GM18526 (cell line): ENCODE measurements around the gene PMIS2.

Source experiments
- POLR2A ChIP-seq: IDR thresholded peaks from 3 replicates; pipeline ENCODE4 v1.6.1; 2011; ENCODE audit not compliant: insufficient read length; ENCODE audit errors: extremely low read depth

Gene PMIS2

DNA sequence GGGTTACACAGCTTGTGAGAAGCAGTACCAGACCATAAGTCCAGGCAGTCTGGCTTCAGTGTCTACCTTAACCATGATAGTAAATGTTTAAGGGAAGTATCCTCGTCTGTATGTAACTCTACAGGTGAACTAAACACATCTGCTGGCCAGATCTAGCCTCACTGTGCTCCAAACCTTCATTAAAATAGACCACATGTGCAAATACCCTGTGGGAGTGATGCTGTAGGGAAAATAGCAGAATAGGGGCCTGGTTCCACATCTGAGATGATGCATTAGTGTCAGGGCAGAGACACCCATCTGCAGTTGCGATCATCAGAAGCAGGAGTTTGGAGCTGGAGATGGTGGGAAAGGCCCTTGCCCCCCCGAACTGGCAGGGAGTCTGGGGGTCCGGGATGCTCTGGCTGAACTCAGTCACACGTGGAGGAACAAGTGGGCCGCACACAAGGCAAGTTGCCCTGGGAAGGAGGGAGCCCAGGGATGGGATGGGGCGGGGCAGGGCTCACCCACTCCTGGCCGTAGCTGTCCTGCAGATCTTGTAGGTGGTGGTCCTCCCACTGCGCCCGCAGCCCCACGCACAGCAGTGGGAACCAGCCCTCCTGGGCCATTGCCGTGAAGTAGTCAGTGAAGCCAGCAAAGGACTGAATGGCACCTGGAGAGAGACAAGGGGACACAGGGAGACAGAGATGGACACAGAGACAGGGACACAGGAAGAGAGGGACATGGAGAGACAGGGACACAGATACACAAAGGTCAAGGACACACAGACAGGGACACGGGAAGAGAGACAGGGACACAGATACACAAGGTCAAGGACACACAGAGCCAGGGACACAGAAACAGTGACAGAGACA lies 33.2 kb upstream of the PMIS2 start:
- TF ChIP-seq POLR2A, result no peak

DNA sequence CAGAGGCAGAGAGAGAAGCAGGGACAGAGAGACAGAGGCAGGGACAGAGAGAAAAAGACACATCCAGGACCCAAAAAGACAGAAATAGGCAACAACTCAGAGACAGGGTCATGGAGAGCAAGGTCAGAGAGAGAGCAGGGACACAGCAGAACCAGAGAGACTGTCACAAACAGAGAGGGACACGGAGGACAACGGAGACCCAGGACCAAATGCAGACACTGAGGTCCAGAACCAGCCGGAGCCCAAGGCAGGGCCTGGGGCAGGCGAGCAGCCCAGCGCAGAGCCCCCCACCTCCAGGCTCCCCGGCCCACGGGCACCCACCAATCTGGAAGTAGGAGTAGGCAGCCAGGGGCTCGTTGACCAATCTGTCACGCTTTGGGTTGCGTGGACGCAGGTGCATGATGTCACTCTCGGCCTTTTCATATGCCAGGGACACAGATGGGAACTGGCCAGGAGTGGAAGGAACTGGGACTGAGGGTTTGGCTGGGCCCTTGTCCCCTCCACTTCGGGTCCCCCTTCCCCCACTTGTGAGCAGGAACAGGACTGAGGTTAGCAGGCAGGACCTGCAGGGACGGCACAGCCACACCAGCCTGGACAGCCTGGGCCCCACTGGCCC lies 32.5 kb upstream of the PMIS2 start:
- TF ChIP-seq POLR2A, result no peak

DNA sequence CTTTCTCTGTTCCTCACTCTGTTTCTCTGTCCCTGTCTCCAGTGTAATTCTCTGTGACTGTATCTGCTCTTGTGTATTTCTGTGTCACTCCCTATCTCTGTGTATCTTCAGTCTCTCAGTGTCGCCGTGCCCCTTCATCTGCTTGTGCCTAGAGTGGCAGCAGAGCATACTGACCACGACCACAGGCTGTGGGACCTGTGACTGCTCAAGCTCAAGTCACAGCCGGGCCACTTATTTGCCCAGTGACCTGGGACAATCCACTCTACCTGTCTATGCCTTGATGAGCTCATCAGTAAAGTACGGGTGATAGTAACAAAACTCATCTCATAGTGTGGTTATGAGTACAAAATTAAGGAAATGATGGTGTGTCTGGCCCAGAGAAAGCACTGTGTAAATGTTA lies 31.9 kb upstream of the PMIS2 start:
- TF ChIP-seq POLR2A, result no peak

- no peak for TF ChIP-seq POLR2A
Measured at GRCh38 chr19:35555301-35556005, 30.5 kb upstream of the PMIS2 start.

DNA sequence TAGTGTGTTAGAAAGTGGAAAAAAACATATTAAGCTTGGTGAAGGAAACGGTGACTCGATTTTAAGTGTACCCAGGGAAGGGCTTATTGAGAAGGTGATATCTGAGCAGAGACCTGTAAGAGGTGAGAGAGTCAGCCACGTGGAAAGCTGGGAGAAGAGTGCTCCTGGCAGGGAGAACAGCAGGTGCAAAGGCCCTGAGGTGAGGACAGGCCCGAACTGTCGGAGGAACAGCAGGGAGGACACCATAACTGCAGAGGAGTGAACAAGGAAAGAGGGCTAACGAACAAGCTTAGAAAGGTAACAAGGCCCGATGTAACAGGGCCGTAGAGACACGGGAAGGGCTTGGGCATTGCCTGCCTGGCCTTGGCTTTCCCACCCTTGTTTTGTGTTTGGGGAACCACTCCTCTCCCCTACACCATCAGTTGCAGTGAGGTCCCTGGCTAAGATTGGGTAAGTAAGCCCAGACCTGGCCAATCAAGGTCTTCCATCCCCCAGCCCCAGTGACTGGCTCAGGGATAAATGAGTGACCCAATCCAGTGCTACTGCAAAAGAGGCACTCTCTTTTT lies 29.9 kb upstream of the PMIS2 start:
- no peak for TF ChIP-seq POLR2A

GRCh38 chr19:35556846-35557538 lies 29.0 kb upstream of the PMIS2 start:
- no peak for TF ChIP-seq POLR2A

- no peak for TF ChIP-seq POLR2A
Measured at GRCh38 chr19:35557539-35558399, 28.2 kb upstream of the PMIS2 start.

- TF ChIP-seq POLR2A, result no peak
Measured at GRCh38 chr19:35558400-35559280, 27.3 kb upstream of the PMIS2 start.

GRCh38 chr19:35559281-35559659 lies 26.7 kb upstream of the PMIS2 start:
- TF ChIP-seq POLR2A, result no peak

DNA sequence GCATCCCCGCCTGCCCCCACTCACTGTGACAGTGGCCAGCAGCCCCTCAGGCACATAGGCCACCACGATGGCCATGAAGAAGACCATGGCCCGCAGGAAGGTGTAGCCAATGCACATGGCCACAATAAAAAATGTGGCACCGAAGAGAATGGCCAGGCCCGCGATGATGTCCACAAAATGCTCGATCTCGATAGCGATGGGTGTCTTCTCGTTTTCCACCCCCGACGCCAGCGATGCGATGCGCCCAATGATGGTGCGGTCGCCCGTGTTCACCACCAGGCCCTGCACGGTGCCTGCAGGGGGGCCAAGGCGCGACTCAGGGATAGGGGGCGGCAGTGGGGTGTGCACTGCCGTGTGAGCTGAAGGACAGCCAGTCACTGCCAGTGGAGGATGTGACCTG lies 26.2 kb upstream of the PMIS2 start:
- no peak for TF ChIP-seq POLR2A

- TF ChIP-seq POLR2A, result no peak
Measured at GRCh38 chr19:35560271-35560670, 25.7 kb upstream of the PMIS2 start.

DNA sequence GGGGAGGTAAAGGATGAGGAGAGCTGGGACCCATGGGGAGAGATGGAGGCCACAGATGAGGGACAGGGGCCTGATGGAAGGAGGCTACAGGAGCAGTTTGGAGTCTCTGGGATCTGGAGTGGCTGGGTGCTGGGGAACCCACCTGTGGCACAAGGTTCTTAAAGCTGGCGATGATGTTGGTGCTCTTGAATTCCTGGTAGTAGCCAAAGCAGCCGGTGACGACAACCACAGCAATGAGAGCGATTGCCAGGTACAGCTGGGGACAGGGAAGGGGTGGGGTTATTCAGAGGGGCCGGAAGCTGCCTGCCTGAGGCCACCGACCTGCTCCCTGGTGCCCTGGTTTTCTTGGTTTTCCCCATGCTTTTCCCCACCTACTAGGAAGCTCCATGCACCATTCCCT lies 25.3 kb upstream of the PMIS2 start:
- no peak for TF ChIP-seq POLR2A

DNA sequence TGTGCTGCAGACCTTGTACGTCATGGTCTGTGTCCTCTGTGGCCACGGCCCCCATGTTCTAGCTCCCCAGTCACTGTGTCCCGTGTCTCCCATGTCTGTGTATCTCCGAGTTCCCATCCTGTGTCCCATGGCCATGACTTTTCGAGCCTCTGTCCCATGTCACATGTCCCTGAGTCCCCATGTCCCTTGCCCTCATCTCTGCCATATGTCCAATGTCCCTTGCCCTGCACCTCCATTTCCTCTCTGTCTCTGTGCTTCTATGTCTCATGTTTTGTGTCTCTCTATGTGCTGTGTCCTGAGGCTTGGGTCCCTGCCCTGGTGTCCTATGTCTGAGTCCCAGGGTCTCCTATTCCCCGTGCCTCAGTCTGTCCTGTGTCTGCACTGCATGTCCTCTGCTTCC lies 24.5 kb upstream of the PMIS2 start:
- TF ChIP-seq POLR2A, result no peak
